Measurements from ENCODE around the gene ELL2. TPM values are rescaled to one million over a fixed set of nuclear protein-coding genes. Genes with fewer than 3 reads are reported as not detected.

Gene ELL2
- total and polyA plus RNA-seq, 2 of the 13 experiments (the other 11 are each of a cell fraction or from before 2014, with no cell fraction given): 78.9 to 97.1 TPM

DNA sequence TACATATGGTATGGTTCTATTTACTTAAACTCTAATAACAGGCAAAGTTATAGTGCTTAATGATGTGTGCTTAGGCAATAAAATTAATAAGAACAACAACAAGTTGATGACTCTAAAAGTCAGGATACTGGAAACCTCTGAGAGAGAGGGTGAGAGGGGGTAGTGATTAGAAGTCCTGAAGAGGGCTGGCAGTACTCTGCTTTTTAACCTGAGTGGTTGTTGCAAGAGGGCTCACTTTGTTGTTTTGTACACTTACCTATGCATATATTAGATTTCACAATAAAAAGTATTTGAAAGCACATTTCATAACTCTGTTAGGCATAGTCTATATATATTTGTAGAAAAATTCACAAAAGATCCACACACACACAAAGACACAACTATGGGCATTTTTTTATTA is 21.4 kb upstream of the ELL2 start:
- H3K27ac ChIP-seq (ENCODE audit: extremely low read length, insufficient read depth, low read length): no peak overlapping the region
- DNase-seq (ENCODE audit: low spot score): no peak
- in situ Hi-C loops (cut with HindIII; ENCODE audit: extremely low pct_ligation_motif_present, low pct_unique_long_range_greater_than_20kb): no loop called here
- ChIA-PET POLR2A (no interaction called here), CTCF (ENCODE audit: low intra/inter-chr PET ratio, low total read pairs) (no interaction called here)
- no peak for ATAC-seq
- H3K4me1 ChIP-seq (ENCODE audit: insufficient read depth, low read length): peaks cover 61% of the 10 kb centered on the region
- H3K9ac ChIP-seq (ENCODE audit: insufficient read depth, low read depth, low read length): no peak overlapping the region
- no peaks in the 10 kb centered on the region for H3K9me3 ChIP-seq (ENCODE audit: low read length)
- H3K36me3 ChIP-seq (replicated peaks in 1 of 2; ENCODE audit: control insufficient read depth in 1 of 2, insufficient read depth in 2 of 2, low read length in 2 of 2): no peaks in the 10 kb centered on the region
- H3K79me2 ChIP-seq (ENCODE audit: insufficient read depth, low read length): peaks cover 13% of the 10 kb centered on the region
- no peaks in the 10 kb centered on the region for H4K20me1 ChIP-seq (ENCODE audit: insufficient read depth, low read length)
- no peaks in the 10 kb centered on the region for H3K27me3 ChIP-seq (ENCODE audit: control insufficient read depth in 1 of 2, insufficient read depth in 2 of 2, low read length in 2 of 2)
- H2AFZ ChIP-seq (ENCODE audit: low read length): no peak overlapping the region
- no peak overlapping the region for H3K4me2 ChIP-seq (ENCODE audit: low read depth, low read length)
- TF ChIP-seq ZNF496 (CRISPR knock-in tag; IDR thresholded peaks at IDR 0.05; ENCODE audit: insufficient replicate concordance) (no peak), PRDM10 (CRISPR knock-in tag; IDR thresholded peaks at IDR 0.05; ENCODE audit: low read depth) (no peak), CEBPB (IDR thresholded peaks at IDR 0.05; ENCODE audit: borderline replicate concordance, low read depth, low read length) (0 out of 2 replicates have a peak, but pooled peaks have one; percentile 11)
- no peak for FAIRE-seq
- BruUV-seq (replicated peaks): no TSS peak
- no peak overlapping the region for H3K4me3 ChIP-seq (replicated peaks in 1 of 3; ENCODE audit: insufficient read depth in 1 of 3, low read depth in 2 of 3, low read length in 3 of 3)
- intact Hi-C loops (cut with micrococcal nuclease; ENCODE audit: unreplicated experiment): no loop called here

GRCh38 chr5:95976606-95977005 is 15.0 kb upstream of the ELL2 start:
- POLR2A ChIA-PET: no interaction called here
- Histone ChIP-seq H2AFZ (ENCODE audit: low read length) (no peak overlapping the region), H3K4me2 (ENCODE audit: low read depth, low read length) (no peak overlapping the region), H3K79me2 (ENCODE audit: insufficient read depth, low read length) (peaks cover under 1% of the 10 kb centered on the region), H3K9me3 (ENCODE audit: low read length) (no peaks in the 10 kb centered on the region), H3K4me1 (ENCODE audit: insufficient read depth, low read length) (peaks cover 22% of the 10 kb centered on the region), H3K4me3 (replicated peaks in 1 of 3; ENCODE audit: insufficient read depth in 1 of 3, low read depth in 2 of 3, low read length in 3 of 3) (no peak overlapping the region), H3K9ac (ENCODE audit: insufficient read depth, low read depth, low read length) (no peak overlapping the region), H3K27ac (ENCODE audit: extremely low read length, insufficient read depth, low read length) (no peak overlapping the region), H3K27me3 (ENCODE audit: control insufficient read depth in 1 of 2, insufficient read depth in 2 of 2, low read length in 2 of 2) (no peaks in the 10 kb centered on the region), H3K36me3 (replicated peaks in 1 of 2; ENCODE audit: control insufficient read depth in 1 of 2, insufficient read depth in 2 of 2, low read length in 2 of 2) (no peaks in the 10 kb centered on the region), H4K20me1 (ENCODE audit: insufficient read depth, low read length) (no peaks in the 10 kb centered on the region)
- BruUV-seq (replicated peaks): no TSS peak
- FAIRE-seq (no peak), ATAC-seq (no peak), DNase-seq (ENCODE audit: low spot score) (no peak)
- WGBS (ENCODE audit: low lambda C conversion rate): 94% methylated on average over 1 of the region's 1 CpG
- in situ Hi-C loops (cut with HindIII; ENCODE audit: extremely low pct_ligation_motif_present, low pct_unique_long_range_greater_than_20kb) (no loop called here), intact Hi-C loops (cut with micrococcal nuclease; ENCODE audit: unreplicated experiment) (no loop called here)
- CTCF ChIA-PET (ENCODE audit: low intra/inter-chr PET ratio, low total read pairs): no interaction called here
- TF ChIP-seq MAFG (CRISPR knock-in tag; IDR thresholded peaks at IDR 0.05): no peak
- no peak for TF ChIP-seq ZNF550 (CRISPR knock-in tag; IDR thresholded peaks at IDR 0.05; ENCODE audit: borderline replicate concordance)
- no peak for TF ChIP-seq ZHX1 (CRISPR knock-in tag; IDR thresholded peaks at IDR 0.05; ENCODE audit: low read depth)
- TF ChIP-seq, protein P1, sequence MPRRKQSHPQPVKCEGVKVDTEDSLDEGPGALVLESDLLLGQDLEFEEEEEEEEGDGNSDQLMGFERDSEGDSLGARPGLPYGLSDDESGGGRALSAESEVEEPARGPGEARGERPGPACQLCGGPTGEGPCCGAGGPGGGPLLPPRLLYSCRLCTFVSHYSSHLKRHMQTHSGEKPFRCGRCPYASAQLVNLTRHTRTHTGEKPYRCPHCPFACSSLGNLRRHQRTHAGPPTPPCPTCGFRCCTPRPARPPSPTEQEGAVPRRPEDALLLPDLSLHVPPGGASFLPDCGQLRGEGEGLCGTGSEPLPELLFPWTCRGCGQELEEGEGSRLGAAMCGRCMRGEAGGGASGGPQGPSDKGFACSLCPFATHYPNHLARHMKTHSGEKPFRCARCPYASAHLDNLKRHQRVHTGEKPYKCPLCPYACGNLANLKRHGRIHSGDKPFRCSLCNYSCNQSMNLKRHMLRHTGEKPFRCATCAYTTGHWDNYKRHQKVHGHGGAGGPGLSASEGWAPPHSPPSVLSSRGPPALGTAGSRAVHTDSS (CRISPR knock-in tag; conservative IDR thresholded peaks at IDR 0.05): no peak
- TF ChIP-seq ZNF720 (CRISPR knock-in tag; IDR thresholded peaks at IDR 0.05): no peak

All from HepG2 (cell line).